CD4-positive, alpha-beta T cell treated with Interleukin-6 at 100 ng/mL for 8 hours (primary cell): ENCODE data around the gene TNS3.
"Not testable (repeated sequence)": the region's sequence is repeated elsewhere in the genome, so short reads cannot be mapped to it uniquely, and the experiment has no call there.

Source experiments
- DNase-seq: peaks from one replicate; pipeline ENCODE4 v3.0.0-alpha.2; 2020; ENCODE audit warnings: mixed read lengths, low spot score

The TNS3 gene

GRCh38 chr7:47561715-47562446 lies 20.0 kb downstream of the TNS3 start:
- no peak for DNase-seq

- no peak for DNase-seq
Measured at GRCh38 chr7:47559306-47560220, 22.3 kb downstream of the TNS3 start.

GRCh38 chr7:47557694-47558670 lies 23.9 kb downstream of the TNS3 start:
- no peak for DNase-seq

- DNase-seq: no peak
Measured at GRCh38 chr7:47557317-47557693, 24.6 kb downstream of the TNS3 start.

GRCh38 chr7:47556511-47557180 lies 25.3 kb downstream of the TNS3 start:
- no peak for DNase-seq

GRCh38 chr7:47553309-47553708 lies 28.6 kb downstream of the TNS3 start:
- DNase-seq: no peak

GRCh38 chr7:47552621-47553020 lies 29.3 kb downstream of the TNS3 start:
- no peak for DNase-seq

GRCh38 chr7:47551668-47552440 lies 30.1 kb downstream of the TNS3 start:
- DNase-seq: no peak

- no peak for DNase-seq
Measured at GRCh38 chr7:47550788-47551470, 31.0 kb downstream of the TNS3 start.

GRCh38 chr7:47549916-47550315 lies 32.0 kb downstream of the TNS3 start:
- DNase-seq: no peak

GRCh38 chr7:47549397-47549796 lies 32.5 kb downstream of the TNS3 start:
- DNase-seq: no peak

GRCh38 chr7:47548546-47548945 lies 33.4 kb downstream of the TNS3 start:
- no peak for DNase-seq

- DNase-seq: no peak
Measured at GRCh38 chr7:47546733-47547494, 35.0 kb downstream of the TNS3 start.

GRCh38 chr7:47546171-47546570 lies 35.7 kb downstream of the TNS3 start:
- DNase-seq: no peak

- no peak for DNase-seq
Measured at GRCh38 chr7:47544416-47544815, 37.5 kb downstream of the TNS3 start.

- DNase-seq: no peak
Measured at GRCh38 chr7:47543714-47544113, 38.2 kb downstream of the TNS3 start.

GRCh38 chr7:47543056-47543455 lies 38.9 kb downstream of the TNS3 start:
- no peak for DNase-seq

- DNase-seq: no peak
Measured at GRCh38 chr7:47542051-47542450, 39.9 kb downstream of the TNS3 start.

- DNase-seq: not testable (repeated sequence)
Measured at GRCh38 chr7:47541485-47541884, 40.4 kb downstream of the TNS3 start.
